ENCODE data around the gene ANTKMT.
A peak's percentile ranks its signal among the peaks of the same experiment; 100 is the strongest.
"Not testable (repeated sequence)": the region's sequence is repeated elsewhere in the genome, so short reads cannot be mapped to it uniquely, and the experiment has no call there.

Gene ANTKMT

DNA sequence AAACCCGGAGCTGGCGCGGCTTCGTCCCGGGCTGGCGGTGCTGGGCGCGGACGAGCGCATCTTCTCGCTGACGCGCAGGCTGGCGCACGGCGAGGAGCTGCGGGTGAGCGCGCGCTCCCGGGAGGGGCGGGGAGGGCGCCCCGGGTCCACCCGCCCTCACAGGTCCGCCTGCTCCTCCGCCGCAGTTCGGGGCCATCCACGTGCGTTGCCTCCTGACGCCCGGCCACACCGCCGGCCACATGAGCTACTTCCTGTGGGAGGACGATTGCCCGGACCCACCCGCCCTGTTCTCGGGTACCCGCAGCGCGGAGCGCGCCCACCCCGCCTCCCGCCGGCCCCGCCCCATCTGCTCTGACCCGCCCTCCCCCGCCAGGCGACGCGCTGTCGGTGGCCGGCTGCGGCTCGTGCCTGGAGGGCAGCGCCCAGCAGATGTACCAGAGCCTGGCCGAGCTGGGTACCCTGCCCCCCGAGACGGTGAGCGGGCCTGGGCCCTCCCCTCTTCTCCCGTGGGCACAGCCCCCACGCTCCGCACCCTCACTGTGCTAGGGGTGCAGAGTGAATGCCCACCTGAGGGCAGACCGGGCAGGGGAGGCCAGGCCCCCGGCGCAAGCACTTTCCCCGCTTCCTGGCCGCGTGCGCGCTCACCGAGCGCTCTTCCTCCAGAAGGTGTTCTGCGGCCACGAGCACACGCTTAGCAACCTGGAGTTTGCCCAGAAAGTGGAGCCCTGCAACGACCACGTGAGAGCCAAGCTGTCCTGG lies 7.4 kb downstream of the ANTKMT start:
- no peak for DNase-seq (ENCODE audit: low read depth in 2 of 2)

GRCh38 chr16:728890-729744 lies 8.2 kb downstream of the ANTKMT start:
- no peak for DNase-seq (ENCODE audit: low read depth in 2 of 2)

DNA sequence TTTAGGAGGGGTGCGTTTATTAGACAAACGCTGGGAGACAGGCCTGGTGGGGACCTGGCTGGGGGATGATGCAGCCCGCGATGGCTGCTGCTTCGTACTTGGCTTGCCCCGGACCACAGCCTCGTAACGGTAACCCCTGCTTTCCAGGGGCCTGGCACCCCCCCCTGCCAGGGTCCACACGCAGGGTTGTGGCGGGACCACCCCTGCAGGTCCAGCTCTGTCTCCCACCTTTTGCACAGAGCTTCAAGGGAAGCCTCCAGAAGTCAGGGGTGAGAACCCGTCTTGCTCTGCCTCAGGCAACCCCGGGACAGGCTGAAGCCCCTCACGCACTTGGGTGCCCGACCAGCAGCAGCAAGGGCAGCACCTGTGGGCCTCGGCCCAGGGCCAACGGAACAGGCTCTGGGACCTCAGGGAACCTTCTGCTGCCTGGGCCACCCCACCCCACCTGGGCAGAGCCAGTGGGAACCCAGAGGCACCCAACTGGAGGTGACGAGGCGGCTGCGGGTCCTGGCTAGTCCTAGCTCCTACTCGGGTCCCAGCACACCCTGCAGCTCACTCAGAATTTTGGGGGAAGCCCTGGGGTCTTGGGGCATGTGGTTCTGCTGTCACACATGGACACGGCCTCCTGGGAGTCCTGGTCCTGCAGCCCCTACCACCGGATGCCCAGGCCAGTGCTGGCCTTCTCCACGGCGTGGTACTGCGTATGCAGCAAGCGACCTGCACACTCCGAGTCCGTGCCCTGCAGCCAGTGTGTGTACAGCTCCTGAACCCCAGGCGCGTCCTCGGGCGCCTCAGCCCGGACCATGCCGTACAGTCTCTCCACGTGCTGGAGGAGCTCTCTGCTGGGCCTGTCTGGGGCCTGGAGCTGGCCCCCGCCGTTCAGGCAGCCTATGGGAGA lies 9.1 kb downstream of the ANTKMT start:
- DNase-seq (ENCODE audit: low read depth in 2 of 2): no peak

DNA sequence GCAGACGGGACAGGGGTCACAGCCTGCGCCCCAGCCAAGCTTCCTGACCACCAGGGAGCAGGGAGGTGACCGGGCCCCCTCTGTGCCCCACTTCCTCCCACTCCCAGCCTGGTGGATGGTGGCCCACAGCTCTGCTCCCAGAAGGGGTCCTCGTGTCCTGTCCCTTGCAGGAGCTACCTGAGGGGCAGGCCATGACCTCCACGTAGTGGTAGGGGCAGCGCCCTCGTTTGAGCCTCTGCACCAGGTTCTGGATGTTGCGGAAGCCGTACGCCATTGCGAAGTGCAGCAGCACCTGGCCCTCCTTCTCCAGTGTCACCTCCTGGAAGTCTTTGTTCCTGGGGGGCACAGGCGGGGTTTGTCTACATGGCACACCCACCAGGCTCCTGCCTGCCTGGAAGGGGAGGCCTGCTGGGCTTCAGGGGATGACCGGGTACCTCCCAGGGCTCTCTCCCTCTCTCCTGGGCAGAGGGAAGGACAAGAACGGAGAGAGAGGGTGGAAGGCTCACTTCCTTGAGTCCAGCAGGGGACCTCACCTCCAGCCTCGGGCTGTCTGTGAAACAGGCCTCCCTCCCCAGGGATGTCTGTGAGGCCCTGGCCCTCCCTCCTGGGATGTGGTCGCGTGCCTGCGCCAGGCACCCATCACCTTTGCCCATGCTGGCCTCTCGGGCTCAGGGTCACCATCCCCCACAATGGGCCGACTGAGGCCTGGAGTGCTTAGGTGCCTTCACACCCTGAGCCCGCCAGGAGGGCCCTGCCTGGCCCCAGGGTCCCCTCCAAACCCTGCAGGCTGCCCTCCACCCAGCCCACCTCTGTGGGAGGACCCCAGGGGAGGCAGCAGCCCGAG lies 9.9 kb downstream of the ANTKMT start:
- DNase-seq (ENCODE audit: low read depth in 2 of 2): no peak

DNA sequence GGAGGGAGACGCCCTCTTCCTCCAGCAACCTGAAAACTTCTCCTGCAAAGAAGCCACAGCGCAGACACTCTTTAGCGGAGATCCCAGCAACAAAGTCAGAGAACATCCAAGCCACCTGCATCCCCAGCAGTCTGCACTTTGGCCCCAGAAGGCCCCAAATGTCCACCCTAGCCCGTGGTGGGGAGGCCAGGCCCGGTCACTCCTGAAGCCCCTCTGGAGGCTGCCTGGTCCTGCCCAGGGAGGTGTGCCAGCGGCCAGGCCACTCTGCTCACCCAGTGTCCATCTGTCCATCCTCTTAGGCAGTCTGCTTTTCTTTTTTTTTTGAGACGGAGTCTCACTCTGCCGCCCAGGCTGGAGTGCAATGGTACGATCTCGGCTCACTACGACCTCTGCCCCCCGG lies 11.4 kb downstream of the ANTKMT start:
- DNase-seq (ENCODE audit: low read depth in 2 of 2): no peak

- no peak for DNase-seq (ENCODE audit: low read depth in 2 of 2)
Measured at GRCh38 chr16:732936-733335, 12.0 kb downstream of the ANTKMT start.

DNA sequence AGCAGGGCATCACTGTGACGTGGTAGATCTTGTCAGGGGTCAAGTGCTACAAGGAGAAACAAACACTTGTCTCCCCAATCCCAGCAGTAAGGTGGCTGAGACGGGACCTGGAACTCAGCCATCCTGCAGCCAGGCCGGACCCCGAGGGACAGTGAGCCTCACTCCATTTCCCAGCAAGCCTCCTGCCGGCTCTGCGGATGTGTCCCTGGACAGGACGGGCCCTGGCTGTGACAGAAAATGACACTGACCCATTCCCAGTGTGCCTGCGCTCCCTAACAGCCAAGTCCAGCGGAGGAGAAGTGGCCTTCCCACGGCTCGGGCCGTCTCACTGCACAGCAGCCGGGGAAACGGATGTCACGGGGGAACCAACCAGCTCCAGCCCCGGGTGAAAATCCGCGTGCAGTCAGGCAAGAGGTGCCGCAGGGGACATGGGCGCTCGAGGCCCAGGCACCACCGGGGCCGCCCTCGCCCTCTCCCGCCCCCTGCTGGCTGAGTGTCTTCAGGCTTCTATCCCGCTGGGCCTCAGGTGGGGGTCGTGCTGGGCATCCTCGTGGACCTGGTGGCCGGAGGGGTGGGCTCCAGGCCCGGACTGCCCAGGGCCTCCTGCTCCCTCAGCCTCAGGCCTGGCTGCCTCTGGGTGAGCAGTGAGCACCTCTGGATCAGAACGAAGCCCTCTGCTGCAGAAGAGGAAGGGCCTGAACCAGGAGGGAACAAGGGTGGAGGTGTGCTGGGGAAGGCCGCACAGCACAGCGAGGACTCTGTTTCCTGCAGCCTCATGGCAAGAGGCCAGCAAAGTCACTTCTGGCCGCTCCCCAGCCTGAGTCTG lies 12.6 kb downstream of the ANTKMT start:
- DNase-seq (ENCODE audit: low read depth in 2 of 2): no peak

- DNase-seq (ENCODE audit: low read depth in 2 of 2): no peak
Measured at GRCh38 chr16:734208-734980, 13.4 kb downstream of the ANTKMT start.

DNA sequence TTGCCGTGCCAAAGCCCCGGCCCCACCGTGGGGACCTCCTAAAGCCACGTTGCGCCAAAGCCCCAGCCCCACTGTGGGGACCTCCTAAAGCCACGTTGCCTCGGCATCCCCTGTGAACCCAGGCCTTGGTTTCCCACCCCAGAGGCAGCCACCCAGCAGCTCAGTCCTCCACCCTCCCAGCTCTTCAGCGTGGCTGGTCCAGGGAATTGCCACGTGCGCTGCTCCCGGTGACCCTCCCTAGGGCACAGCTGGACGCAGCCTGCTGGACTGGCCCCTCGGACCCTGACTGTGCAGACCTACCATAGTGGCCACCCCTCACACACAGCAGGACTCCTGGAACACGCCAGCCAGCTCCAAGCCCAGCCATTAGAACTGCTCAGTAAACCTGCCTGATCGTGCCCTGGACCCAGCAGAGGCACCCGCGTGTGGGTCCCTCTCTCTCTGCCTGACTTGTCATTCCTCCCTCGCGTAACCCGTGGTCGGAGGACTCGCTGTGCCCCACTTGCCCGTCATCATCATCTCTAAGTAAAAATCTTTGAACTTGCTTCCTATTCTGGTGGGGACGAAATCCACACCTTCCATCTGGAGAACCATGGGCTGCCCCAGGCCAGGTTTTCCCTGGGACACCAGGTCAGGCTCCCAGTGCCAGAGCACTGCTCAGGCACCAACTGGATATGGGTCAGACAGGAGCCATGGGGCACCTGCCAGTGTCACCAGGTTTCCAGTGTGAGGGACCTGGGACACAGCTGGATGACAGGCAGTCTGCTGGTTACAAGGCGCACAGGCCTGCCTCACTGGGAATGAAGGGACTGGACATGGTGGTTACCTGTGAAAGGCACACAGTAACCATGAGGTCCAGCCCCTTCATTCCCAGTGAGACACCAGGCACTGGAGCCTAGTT lies 14.3 kb downstream of the ANTKMT start:
- DNase-seq (ENCODE audit: low read depth in 2 of 2): no peak

GRCh38 chr16:735982-736453 lies 15.1 kb downstream of the ANTKMT start:
- no peak for DNase-seq (ENCODE audit: low read depth in 2 of 2)

DNA sequence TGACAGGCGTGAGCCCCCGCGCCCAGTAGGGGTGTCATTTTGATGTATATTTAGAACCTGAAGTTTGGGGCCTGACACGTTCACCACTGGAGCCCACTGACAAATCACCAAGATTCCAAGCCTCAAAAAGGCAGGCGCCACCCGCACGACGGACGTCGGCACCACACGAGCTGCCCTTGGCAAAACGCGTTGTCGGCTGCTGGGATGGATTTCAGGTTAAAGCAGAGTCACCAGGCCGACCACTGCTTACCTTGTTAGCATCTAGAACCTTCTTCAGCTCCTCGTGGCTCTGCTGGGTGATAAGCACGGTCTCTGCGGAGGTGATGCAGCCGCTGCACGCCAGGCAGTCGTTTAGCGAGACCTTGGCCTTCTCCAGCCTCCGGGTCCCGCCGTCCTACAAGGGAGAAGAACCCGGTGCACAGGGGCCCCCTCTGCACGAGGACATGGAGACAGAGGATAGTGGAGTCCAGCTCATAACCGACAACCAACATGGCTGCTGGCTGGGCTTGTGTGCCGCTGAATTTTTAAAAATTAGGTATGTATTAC lies 16.1 kb downstream of the ANTKMT start:
- no peak for DNase-seq (ENCODE audit: low read depth in 2 of 2)

- DNase-seq (ENCODE audit: low read depth in 2 of 2): no peak
Measured at GRCh38 chr16:739560-740458, 18.9 kb downstream of the ANTKMT start.

GRCh38 chr16:740459-740763 lies 19.5 kb downstream of the ANTKMT start:
- DNase-seq (ENCODE audit: low read depth in 2 of 2): no peak

GRCh38 chr16:740764-741505 lies 20.0 kb downstream of the ANTKMT start, which contains the start of gene CIAO3:
Gene CIAO3 (minus strand): TSS chr16:740997. CDS start chr16:740985, 12 bp downstream.
- peak; percentile 84 to 86 for DNase-seq (ENCODE audit: low read depth in 2 of 2)

- no peak for DNase-seq (ENCODE audit: low read depth in 2 of 2)
Measured at GRCh38 chr16:741986-742629, 21.2 kb downstream of the ANTKMT start.

DNA sequence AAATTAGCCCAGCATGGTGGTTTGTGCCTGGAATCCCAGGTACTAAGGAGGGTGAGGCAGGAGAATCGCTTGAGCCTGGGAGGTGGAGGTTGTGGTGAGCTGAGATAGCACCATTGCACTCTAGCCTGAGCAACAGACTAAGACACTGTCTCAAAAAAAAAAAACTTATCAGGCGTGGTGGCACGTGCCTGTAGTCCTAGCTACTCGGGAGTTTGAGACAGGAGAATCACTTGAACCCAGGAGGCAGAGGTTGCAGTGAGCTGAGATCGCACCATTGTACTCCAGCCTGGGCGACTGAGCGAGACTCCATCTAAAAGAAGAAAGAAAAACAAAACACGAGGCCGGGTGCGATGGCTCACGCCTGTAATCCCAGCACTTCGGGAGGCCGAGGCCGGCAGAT lies 21.9 kb downstream of the ANTKMT start:
- not testable (repeated sequence) for DNase-seq (ENCODE audit: low read depth in 2 of 2)

All from activated CD8-positive, alpha-beta memory T cell treated with anti-CD3 and anti-CD28 coated beads for 4 hours (primary cell).